NCI-H446 treated with DMSO at 0.1 percent for 48 hours (cell line): ENCODE measurements around the gene EIF4A3.
"Not testable (repeated sequence)": the region's sequence is repeated elsewhere in the genome, so short reads cannot be mapped to it uniquely, and the experiment has no call there.

Source experiments
- DNase-seq: peaks from one replicate; lab custom pipeline; 2025; lab: John Stamatoyannopoulos, UW

Gene EIF4A3

GRCh38 chr17:80173126-80173525 is 26.2 kb upstream of the EIF4A3 start:
- DNase-seq = no peak

DNA sequence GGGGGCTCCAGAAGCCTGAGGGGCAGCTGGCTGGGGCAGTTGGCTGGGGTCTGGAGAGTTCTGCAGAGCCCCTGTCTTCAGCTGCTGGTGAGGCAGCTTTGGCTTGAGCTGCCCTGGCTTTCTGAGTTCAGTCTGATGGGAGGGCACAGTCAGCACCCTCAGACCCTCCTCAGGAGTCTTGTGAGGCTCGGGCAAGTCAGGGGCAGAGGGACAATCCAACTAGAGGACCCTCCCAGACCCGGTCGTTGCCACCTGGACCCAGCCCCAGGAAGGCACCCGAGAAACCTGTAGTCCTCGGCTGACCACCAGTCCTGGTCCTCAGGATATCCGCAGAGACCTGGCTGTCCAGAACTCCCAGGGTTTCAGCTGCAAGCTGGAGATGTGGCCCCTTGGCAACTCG is 24.8 kb upstream of the EIF4A3 start:
- DNase-seq = no peak

DNA sequence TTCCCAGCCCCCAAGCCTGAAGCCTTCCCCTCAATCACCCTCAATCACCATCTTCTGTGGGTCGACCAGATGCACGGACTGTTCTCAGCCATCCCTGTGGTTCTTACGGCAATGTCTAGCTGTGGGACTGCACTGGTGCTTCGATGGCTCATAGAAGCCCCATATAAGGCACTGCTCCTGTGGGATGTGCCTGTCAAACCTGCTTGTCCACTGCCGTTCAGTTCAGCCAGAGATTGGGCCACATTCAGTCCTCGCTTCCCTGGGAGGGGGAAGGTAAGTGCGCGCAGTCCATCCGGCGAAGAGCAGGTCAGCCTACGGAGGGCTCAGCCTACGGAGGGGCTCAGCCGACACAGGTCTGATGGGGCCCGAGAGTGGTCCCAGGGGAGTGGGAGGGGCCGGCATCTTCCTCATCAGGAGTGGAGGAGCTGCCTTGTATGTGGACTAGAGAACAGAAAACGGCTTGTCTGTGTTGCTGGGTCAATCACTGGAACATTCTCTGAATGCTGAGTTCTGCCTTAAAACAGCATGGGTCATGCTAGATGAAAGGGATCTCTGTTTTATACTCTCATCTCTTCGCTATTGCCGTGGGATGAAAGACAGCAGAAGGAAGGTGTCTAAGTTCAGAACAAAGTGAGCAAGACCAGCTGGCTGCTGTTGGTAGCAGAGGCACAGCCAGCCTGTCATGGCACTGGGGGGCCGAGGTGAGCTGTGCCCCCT is 23.0 kb upstream of the EIF4A3 start, which contains the start of gene CARD14:
Gene CARD14 (plus strand): TSS at position 247 of the 717 bp plus-strand sequence. CDS start 11,409 bp downstream, outside the sequence.
- DNase-seq = no peak

DNA sequence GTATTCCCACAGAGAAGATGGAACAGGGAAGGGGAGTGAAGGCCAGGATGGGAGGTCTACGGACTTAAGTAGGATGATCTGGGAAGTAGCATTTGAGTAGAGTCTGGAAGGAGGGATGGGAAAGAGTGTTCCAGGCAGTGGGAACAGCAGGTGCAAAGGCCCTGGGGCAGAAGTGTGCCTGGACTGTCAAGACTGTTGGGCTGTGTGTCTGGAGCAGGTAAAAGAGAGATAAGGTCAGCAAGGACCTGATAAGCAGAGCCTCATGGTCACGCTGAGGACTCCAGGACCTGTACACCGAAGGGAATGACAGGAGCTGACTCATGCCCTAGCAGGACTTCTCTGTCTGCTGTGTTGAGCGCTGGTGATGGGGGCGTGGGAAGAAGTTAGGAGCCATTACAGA is 22.2 kb upstream of the EIF4A3 start:
- no peak for DNase-seq

DNA sequence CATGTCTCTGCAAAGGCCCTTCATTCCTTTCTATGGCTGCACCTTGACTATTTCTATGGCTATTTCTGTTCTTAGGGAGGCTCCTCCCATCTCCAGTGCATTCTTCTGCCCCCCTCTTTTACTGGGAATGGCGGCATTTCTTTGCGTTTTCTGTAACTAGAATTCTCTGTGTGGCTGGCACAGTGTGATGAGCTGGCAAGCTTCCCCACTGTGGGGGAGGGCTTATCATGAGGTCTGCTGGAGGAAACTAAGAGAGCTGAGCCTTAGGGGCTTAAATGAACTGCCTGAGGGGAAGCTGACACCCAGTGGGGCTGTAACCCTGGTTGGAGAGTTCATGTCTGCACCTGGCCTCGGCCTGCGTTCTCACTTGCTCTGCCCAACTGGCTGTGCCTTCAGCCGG is 21.4 kb upstream of the EIF4A3 start:
- no peak for DNase-seq

DNA sequence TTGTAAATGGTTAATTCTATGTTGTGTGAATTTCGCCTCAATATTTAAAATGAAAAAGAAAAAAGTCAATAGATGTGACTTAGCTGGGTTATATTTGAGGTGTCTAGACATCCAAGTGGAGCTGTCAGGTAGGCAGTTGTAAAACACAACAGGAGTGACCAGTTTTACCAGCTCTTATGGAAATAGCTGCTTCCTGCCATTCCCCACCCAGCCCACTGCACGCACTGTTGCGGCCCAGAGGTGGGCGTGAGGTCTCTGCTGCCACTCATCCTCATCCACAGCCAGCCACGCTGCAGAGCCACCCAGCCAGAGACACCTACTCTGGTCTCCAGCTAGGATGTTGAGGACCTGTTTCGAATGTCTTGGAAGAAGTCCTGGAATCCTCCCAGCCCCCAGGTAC is 19.5 kb upstream of the EIF4A3 start:
- DNase-seq = no peak

DNA sequence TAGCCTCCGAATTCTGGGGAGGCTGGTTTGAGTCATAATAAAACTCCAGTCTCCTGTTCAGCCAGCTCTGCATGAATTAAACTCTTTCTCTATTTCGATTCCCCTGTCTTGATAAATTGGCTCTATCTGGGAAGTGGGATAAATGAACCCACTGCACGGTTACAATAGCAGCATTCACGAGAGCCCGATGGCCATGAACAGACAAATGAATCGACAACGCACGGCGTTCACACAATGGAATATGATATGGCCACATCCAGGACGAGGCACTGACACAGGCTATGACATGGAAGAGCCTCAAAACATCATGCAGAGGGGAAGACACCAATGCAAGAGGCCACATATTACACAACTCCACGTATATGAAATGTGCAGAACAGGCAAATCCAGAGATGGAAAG is 17.3 kb upstream of the EIF4A3 start:
- DNase-seq = no peak

DNA sequence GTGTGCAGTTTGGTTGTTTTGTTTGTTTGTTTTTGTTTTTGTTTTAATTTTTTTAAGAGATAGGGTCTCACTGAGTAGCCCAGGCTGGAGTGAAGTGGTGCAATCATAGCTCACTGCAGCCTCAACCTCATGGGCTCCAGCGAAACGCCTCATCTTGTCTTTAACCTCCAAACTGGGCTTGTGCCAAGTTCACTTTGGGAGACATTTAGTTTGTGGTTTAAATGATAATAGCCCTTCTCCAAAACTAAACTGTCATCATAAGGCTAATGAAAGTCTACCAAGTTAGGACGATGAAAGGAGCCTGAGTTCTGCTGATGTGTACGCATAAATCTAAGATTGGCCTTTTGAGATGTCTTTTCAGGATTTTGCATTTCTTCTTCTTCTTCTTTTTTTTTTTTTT is 16.4 kb upstream of the EIF4A3 start:
- DNase-seq = no peak

- DNase-seq = no peak
These were observed 13.6 kb upstream of the EIF4A3 start for GRCh38 chr17:80160536-80160935.

DNA sequence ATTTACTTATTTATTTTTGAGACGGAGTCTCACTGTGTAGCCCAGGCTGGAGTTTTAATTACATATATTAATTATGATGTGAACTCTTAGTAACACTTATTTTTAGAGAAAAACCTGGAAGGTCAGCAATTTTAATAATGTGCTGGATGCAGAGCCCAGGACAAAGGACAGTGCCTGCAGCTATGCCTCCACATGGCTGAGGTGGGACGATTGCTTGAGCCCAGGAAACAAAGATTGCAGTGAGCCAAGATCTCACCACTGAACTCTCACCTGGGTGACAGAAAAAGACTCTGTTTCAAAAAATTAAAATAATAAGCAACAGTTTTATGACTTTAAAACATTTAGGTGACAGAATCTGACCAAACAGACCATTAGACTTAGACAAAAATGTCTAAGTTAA is 11.9 kb upstream of the EIF4A3 start:
- DNase-seq = no peak

DNA sequence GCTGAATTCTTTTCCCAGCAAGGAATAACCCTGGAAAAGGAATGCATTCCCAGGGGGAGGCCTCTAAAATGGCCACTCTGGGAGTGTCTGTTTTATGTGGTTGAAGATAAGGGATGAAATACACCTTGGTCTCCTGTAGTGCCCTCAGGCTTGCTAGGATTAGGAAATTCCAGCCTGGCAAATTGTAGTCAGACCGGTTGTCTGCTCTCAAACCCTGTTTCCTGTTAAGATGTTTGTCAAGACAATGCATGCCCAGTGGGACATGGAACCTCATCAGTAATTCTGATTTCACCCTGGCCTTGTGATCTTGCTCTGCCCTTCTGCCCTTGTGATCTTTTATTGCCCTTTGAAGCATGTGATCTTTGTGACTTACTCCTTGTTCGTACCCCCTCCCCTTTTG is 8.7 kb upstream of the EIF4A3 start:
- DNase-seq = not testable (repeated sequence)

DNA sequence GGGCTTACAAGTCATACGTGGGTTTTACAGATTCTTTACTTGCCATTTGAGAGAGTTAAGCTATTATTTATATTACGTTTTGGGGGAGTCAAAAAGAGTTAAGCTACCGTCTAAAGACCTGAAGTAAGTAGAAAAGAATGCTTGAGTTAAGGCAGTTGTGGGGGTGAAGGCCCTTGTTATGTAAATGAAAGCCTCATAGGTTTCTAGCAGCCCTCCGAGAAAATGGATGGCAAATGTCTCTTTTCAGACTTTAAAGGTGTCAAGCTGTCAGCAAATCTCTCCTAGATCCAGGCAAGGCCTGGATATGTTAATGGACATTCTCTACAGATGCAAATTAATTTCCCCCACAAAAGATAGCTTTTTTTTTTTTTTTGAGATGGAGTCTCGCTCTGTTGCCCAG is 7.2 kb upstream of the EIF4A3 start:
- DNase-seq = no peak

DNA sequence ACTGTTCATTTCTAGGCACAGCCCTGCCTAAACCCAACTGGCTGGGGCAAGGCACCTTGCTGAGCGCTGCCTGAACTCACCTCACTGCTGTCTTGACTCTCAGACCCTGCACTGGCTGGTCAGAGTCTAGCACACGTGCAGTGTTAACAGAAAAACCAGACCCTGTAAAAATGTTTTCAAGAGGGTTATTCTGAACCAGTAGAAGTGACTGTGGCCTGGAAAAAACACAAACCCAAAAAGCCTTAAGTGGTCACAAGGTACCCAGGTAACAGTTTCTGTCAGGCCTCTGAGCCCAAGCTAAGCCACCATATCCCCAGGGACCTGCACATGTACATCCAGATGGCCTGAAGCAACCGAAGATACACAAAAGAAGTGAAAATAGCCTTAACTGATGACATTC is 6.1 kb upstream of the EIF4A3 start:
- DNase-seq = no peak

DNA sequence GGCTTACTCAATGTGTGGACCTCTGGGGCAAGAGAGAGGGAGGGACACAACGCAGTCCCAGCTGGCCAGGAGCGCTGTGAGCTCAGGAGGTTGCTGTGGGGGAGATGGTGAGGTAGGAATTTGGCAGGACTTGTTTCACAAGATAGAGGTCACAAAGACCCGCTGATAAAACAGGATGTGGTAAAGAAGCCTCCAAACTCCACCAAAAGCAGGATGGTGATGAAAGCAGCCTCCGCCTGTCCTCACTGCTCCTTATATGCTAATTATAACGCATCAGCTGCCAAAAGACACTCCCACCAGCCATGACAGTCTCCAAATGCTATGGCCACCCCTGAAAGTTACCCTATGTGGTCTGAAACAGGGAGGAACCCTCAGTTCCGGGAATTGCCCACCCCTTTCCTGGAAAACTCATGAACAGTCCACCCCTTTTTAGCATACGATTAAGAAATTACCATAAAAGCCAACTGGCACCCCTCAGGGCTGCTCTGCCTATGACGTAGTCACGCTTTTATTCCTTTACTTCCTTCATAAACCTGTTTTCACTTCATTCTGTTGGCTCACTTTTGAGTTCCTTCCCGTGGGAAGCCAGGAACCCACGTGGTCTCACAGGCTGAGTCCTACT is 5.3 kb upstream of the EIF4A3 start:
- DNase-seq = no peak

- no peak for DNase-seq
These were observed 4.4 kb upstream of the EIF4A3 start for GRCh38 chr17:80151333-80151732.

DNA sequence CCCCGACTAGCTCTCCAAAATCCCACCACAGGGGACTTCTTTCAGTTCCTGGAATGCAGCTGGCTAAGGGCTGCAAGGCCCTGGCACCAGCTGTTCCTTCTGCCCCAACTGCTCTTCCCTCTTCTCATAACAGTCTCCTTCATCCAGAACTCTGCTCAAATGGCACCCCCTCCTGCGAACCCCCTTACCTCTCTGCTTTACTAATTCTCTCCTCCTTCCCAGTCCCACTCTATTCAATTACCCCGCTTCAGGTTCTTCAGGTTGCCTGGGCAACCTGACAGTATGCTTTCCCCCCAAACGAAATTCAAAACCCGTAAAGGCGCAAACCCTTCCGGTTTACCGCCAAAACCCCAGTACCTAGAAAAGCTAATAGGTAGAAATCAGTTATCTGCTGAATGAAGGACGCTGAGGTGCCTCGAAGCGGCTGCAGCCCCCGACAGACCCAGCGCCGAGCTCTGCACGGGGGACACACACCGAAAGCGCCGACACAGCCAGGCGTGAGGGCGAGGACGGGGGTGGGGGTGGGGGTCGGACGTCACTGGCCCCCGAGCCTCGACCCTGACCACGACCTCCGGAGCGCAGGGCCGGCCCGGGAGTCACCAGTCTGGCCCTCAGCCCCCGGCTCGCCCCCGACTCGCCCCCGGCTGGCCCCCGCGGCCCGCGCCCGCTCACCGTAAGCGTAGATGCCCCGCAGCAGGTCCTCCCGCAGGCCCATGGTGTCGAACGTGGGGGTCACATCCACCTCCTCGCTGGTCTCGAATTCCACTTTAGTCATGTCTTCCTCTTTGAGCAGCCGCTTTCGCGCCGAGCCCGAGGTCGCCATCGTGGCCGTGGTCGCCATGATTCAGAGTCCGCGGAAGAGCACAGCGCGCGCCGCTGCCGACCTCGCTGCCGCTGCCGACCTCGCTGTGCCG is 550 bp downstream of the EIF4A3 start:
- no peak for DNase-seq

DNA sequence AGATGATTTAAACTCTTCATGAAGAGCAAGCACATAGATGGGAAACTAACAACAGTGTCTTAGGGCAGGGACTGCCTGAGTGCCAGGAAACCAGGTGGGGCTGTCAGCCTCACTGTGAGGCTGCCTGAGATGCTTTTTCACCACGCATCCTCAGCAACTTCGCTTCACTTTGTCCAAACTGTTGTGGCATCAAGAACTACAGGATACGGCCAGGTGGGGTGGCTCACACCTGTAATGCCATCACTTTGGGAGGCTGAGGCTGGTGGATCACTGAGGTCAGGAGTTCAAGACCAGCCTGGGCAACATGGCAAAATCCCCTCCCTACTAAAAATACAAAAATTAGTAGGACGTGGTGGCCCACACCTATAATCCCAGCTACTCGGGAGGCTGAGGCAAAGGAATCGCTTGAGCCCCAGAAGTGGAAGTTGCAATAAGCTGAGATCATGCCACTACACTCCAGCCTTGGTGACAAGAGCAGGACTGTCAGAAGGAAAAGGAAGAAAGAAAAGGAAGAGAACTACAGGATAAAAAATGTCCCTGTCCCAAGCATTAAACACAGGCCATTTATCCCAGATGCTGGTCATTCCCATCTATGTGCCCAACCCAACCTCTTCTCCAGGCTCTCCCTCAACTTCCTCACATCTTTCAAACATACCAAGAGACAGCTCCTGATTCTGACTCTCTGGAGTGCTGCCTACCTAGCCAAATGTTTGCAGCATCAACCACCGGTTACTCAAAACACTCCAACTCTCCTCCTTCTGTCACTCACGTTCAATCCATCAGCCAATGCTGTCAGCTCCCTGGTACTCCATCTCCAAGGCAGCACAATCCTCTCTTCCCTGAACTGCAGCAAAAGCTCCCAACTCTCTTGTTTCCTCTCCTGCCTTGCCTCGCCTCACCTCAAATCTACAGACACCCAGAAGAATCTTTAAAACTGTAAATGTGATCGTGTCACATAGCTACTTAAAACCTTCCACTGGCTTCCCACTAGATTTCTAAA is 1.6 kb downstream of the EIF4A3 start:
- no peak for DNase-seq

- no peak for DNase-seq
These were observed 4.0 kb downstream of the EIF4A3 start for GRCh38 chr17:80142929-80143328.

DNA sequence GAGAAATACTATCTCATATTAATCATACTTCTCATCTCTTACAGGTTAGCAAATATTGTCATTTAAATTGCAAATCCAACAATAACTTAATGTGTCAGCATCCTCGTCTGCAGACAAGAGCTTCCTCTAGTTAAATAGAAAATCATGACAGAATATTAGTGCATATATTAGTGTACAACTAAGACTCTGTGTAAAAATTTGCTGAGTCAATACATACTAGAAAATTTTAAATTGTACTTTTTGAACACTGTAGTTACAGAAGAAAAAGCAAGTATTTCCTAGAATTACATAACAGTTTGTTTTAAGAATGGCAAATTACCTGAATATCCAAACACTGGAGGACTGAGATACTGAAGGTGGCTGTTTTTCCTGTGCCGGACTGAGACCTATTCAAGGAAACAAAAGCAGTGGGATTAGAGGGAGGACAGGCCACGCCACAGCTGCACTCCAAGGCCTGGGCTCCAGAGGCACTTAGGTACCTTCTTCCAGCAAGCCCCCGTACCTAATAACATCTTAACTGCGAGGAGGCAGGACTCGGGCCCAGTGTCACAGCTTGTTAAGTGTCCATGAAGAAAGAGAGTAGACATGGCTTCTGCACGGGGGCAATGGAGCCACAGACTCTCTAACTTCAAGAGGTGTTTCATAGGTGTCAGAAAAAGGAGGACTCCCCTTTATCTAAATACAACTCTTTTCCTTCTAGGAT is 5.3 kb downstream of the EIF4A3 start:
- DNase-seq = no peak

DNA sequence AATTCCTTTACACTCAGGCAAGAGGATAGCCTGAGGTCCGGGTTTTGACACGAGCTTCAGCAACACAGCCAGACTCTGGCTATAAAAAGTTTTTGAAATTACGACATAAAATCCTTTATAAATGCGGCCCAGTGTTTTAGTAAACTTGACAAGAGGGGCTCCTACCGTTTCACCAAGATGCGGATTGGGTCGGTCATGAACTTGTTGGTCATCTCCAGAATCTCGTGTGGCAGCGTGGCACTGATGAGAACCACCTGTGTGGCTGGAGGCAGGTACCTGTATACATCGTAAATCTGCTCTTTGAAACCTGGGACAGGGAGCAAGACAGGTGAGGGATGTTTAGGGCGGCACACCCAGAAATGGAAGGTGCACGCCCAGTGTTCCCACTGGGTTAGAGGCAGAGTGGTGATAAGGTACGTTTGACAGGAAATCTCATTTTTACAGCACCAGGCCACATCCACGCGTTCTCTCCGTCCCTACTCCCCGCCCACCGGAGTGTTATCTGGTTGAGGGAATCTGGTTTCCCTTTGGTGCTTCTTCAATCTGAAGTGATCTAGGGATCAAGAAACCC is 8.0 kb downstream of the EIF4A3 start:
- no peak for DNase-seq

- no peak for DNase-seq
These were observed 9.8 kb downstream of the EIF4A3 start for GRCh38 chr17:80137131-80137530.
